NCI-H2029 treated with DMSO at 0.1 percent for 48 hours (cell line): Measurements from ENCODE around the gene PREB.

ENCODE experiments used
- DNase-seq: peaks from one replicate; lab custom pipeline; 2025; lab: John Stamatoyannopoulos, UW

The PREB gene

GRCh38 chr2:27094353-27094984 is 40.0 kb downstream of the PREB start:
- no peak for DNase-seq

- DNase-seq = no peak
These were observed 40.7 kb downstream of the PREB start for GRCh38 chr2:27093430-27094352.

GRCh38 chr2:27092696-27093429 is 41.6 kb downstream of the PREB start:
- no peak for DNase-seq

- DNase-seq = no peak
These were observed 42.4 kb downstream of the PREB start for GRCh38 chr2:27091746-27092695.

GRCh38 chr2:27089111-27089954 is 45.1 kb downstream of the PREB start:
- DNase-seq = no peak

- no peak for DNase-seq
These were observed 45.8 kb downstream of the PREB start for GRCh38 chr2:27088634-27089033.

- DNase-seq = no peak
These were observed 46.5 kb downstream of the PREB start for GRCh38 chr2:27087823-27088410.

GRCh38 chr2:27086724-27087593 is 47.5 kb downstream of the PREB start, which contains the start of gene KHK:
KHK (plus strand) TSS chr2:27086772; CDS start chr2:27087260, 488 bp downstream.
- peak; percentile 18 for DNase-seq

- peak; percentile 26 for DNase-seq
These were observed 48.2 kb downstream of the PREB start for GRCh38 chr2:27086090-27086723.

- DNase-seq = no peak
These were observed 48.8 kb downstream of the PREB start for GRCh38 chr2:27085673-27086089.

- DNase-seq = no peak
These were observed 49.3 kb downstream of the PREB start for GRCh38 chr2:27085062-27085672.

- no peak for DNase-seq
These were observed 50.0 kb downstream of the PREB start for GRCh38 chr2:27084297-27085061.

- DNase-seq = no peak
These were observed 50.8 kb downstream of the PREB start for GRCh38 chr2:27083410-27084296.

- no peak for DNase-seq
These were observed 51.5 kb downstream of the PREB start for GRCh38 chr2:27082773-27083409.

GRCh38 chr2:27081984-27082772 is 52.3 kb downstream of the PREB start:
- no peak for DNase-seq
